OCI-LY7 (cell line): ENCODE measurements around the gene TRIM14. TPM values are rescaled to one million over a fixed set of nuclear protein-coding genes. Genes with fewer than 3 reads are reported as not detected.

Experiments used
- BruUV-seq: library from RNA; stranded (reverse); fragments of 400-500 nt; replicated peaks from 2 replicates; lab custom pipeline; 2021; lab: Mats Ljungman, UMichigan
- CTCF ChIA-PET: fragments of 300-600 bp; sonication (Branson Sonifier 250); formaldehyde crosslinking; loops from one replicate; lab custom pipeline; 2022; ENCODE audit warnings: antibody characterized with exemption; ENCODE audit not compliant: unreplicated experiment; lab: Charles Lee
- POLR2A ChIA-PET: fragments of 300-600 bp; sonication (Branson Sonifier 250); formaldehyde crosslinking; loops from one replicate; lab custom pipeline; 2022; ENCODE audit warnings: antibody characterized with exemption; lab: Charles Lee
- DNase-seq: peaks from one replicate; pipeline ENCODE4 v3.0.0-alpha.2; 2015; ENCODE audit warnings: low spot score
- H2AFZ ChIP-seq: fragments of 200-600 bp; sonication (generic), shearing (Covaris generic); 2 replicates; pipeline ENCODE4 v1.6.1; 2014; ENCODE audit warnings: mild to moderate bottlenecking, antibody characterized with exemption, low read length, moderate library complexity
- H3K27ac ChIP-seq: fragments of 200-600 bp; sonication (generic); 2 replicates; pipeline ENCODE4 v1.5.1; 2014; ENCODE audit warnings: mixed run types, low read depth, mild to moderate bottlenecking, moderate library complexity, low read length, inconsistent platforms; ENCODE audit not compliant: poor library complexity, severe bottlenecking
- H3K36me3 ChIP-seq: fragments of 200-600 bp; sonication (generic); 2 replicates; pipeline ENCODE4 v1.6.1; 2014; ENCODE audit warnings: mild to moderate bottlenecking, antibody characterized with exemption, low read length, moderate library complexity, mixed read lengths; ENCODE audit not compliant: insufficient read depth
- H3K4me1 ChIP-seq: fragments of 200-600 bp; sonication (generic); 2 replicates; pipeline ENCODE4 v1.5.1; 2014; ENCODE audit warnings: mild to moderate bottlenecking, low read length; ENCODE audit not compliant: insufficient read depth, poor library complexity, severe bottlenecking
- H3K4me2 ChIP-seq: fragments of 200-600 bp; sonication (generic); 2 replicates; pipeline ENCODE4 v1.6.1; 2014; ENCODE audit warnings: mild to moderate bottlenecking, low read length
- H3K4me3 ChIP-seq: fragments of 200-600 bp; sonication (generic); 2 replicates; pipeline ENCODE4 v1.5.1; 2014; ENCODE audit warnings: mild to moderate bottlenecking, low read depth, low read length; ENCODE audit not compliant: poor library complexity, severe bottlenecking
- H3K79me2 ChIP-seq: fragments of 200-600 bp; sonication (generic); 2 replicates; pipeline ENCODE4 v1.6.1; 2016; ENCODE audit warnings: low read depth, mild to moderate bottlenecking, low read length, moderate library complexity, mixed read lengths; ENCODE audit not compliant: insufficient read depth
- H3K9me2 ChIP-seq: fragments of 200-600 bp; sonication (generic); 2 replicates; pipeline ENCODE4 v1.6.1; 2016; ENCODE audit warnings: mild to moderate bottlenecking, low read length, mixed read lengths; ENCODE audit not compliant: insufficient read depth
- H3K9me3 ChIP-seq: fragments of 200-600 bp; sonication (generic); 2 replicates; pipeline ENCODE4 v1.6.1; 2014; ENCODE audit warnings: mild to moderate bottlenecking, mixed run types, low read length, mixed read lengths
- H4K20me1 ChIP-seq: fragments of 200-600 bp; sonication (generic); 2 replicates; pipeline ENCODE4 v1.6.1; 2014; ENCODE audit warnings: mild to moderate bottlenecking, antibody characterized with exemption, low read length, moderate library complexity, mixed read lengths; ENCODE audit not compliant: insufficient read depth
- CTCF ChIP-seq: fragments of 200-600 bp; sonication (generic); conservative IDR thresholded peaks from 2 replicates; pipeline ENCODE4 v1.5.1; 2014; ENCODE audit warnings: mild to moderate bottlenecking, antibody characterized with exemption, low read length, moderate library complexity, mixed read lengths
- EZH2phosphoT487 ChIP-seq: fragments of 200-600 bp; sonication (generic); IDR thresholded peaks from 2 replicates; pipeline ENCODE4 v1.6.1; 2018; ENCODE audit warnings: low read depth, borderline replicate concordance, mild to moderate bottlenecking, mixed run types, antibody characterized with exemption, low read length, moderate library complexity, mixed read lengths
- intact Hi-C: fragments of 100-400 bp; cut with micrococcal nuclease; formaldehyde crosslinking; loops from one replicate; pipeline ENCODE4 v1.10.0; 2022; ENCODE audit not compliant: unreplicated experiment
- total RNA-seq, 2 experiments: library from RNA; depleted of rRNA in 1 of 2; stranded (reverse); fragments of >200 nt in 1 of 2; shearing (Covaris generic) in 1 of 2; gene quantifications; 2 replicates each; pipeline ENCODE4 v1.2.3, GENCODE V29; 2014 to 2022

The TRIM14 gene
- total RNA-seq, 2 experiments from 2014 or later: 21.4 to 26.0 TPM

- Histone ChIP-seq H3K9me2 (no peaks in the 10 kb centered on the region), H3K27ac (no peak overlapping the region), H3K4me3 (no peak overlapping the region), H4K20me1 (no peaks in the 10 kb centered on the region), H3K36me3 (no peaks in the 10 kb centered on the region), H2AFZ (no peak overlapping the region), H3K79me2 (no peaks in the 10 kb centered on the region), H3K4me2 (no peak overlapping the region), H3K4me1 (peaks cover 9% of the 10 kb centered on the region), H3K9me3 (no peaks in the 10 kb centered on the region)
- CTCF ChIA-PET: no interaction called here
- TF ChIP-seq EZH2phosphoT487: no peak
- DNase-seq: no peak
- no TSS peak for BruUV-seq
- intact Hi-C loops: no loop called here
- POLR2A ChIA-PET: no interaction called here
These were observed 17.5 kb upstream of the TRIM14 start for GRCh38 chr9:98136489-98136888.

- Histone ChIP-seq H2AFZ (no peak overlapping the region), H3K79me2 (no peaks in the 10 kb centered on the region), H3K9me2 (no peaks in the 10 kb centered on the region), H3K36me3 (no peaks in the 10 kb centered on the region), H3K4me2 (no peak overlapping the region), H3K4me3 (no peak overlapping the region), H4K20me1 (no peaks in the 10 kb centered on the region), H3K27ac (no peak overlapping the region), H3K4me1 (peaks cover 9% of the 10 kb centered on the region), H3K9me3 (no peaks in the 10 kb centered on the region)
- no peak for DNase-seq
- intact Hi-C loops: no loop called here
- POLR2A ChIA-PET: no interaction called here
- no peak for TF ChIP-seq CTCF
- TF ChIP-seq EZH2phosphoT487: no peak
- CTCF ChIA-PET: no interaction called here
- BruUV-seq: no TSS peak
These were observed 16.9 kb upstream of the TRIM14 start for GRCh38 chr9:98135938-98136337.

GRCh38 chr9:98135558-98135934 is 16.5 kb upstream of the TRIM14 start:
- ChIA-PET POLR2A (no interaction called here), CTCF (no interaction called here)
- no peaks in the 10 kb centered on the region for H3K79me2 ChIP-seq
- TF ChIP-seq CTCF (no peak), EZH2phosphoT487 (no peak)
- H3K4me1 ChIP-seq: peaks cover 9% of the 10 kb centered on the region
- no peak overlapping the region for H3K4me2 ChIP-seq
- no TSS peak for BruUV-seq
- intact Hi-C loops: no loop called here
- H3K27ac ChIP-seq: no peak overlapping the region
- no peaks in the 10 kb centered on the region for H3K9me2 ChIP-seq
- H3K9me3 ChIP-seq: no peaks in the 10 kb centered on the region
- H4K20me1 ChIP-seq: no peaks in the 10 kb centered on the region
- H2AFZ ChIP-seq: no peak overlapping the region
- no peaks in the 10 kb centered on the region for H3K36me3 ChIP-seq
- no peak overlapping the region for H3K4me3 ChIP-seq
- no peak for DNase-seq
